NCI-H1436 (cell line): ENCODE data around the gene IKZF1.
A peak's percentile ranks its signal among the peaks of the same experiment; 100 is the strongest.

Source experiments
- DNase-seq: peaks from one replicate; lab custom pipeline; 2025; lab: John Stamatoyannopoulos, UW

Gene IKZF1

DNA sequence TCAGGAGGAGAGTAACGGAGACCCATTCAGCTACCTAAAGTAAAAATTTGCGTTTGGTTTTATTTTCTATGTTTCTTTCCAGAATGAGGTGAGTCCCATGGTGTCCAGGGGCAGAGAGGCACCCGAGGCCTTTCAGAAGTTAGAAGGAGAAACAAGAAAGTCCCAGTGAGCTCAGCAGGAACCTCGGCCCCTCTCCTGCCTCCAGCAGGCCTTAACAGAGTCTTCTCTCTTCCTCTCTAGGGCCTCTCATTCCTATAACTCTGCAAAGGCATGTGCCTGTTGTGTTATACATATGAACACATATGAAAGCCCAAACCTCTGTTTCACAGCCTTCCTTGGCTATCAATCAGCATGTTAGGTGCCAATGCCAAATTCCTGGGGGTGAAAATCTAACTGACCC lies 20.8 kb upstream of the IKZF1 start:
- no peak for DNase-seq

DNA sequence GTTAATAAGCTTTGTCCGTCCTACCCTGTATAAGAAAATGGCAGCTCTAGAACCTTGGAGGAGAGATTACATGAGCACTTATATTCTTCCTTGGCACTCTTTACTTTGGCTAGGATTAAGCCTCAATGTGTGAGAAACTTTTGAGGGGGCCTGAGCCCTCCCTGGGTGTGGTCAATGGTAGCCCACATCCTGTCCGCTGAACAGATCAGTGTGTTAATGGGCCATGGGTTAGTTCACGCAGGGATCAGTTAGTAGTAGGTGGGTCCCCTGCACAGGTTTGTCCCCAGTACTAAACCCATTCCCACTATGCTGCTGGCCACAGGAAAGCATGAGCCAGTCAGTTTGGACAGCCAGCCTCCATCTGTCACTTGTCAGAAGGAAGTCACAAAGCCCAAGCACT lies 20.2 kb upstream of the IKZF1 start:
- no peak for DNase-seq

DNA sequence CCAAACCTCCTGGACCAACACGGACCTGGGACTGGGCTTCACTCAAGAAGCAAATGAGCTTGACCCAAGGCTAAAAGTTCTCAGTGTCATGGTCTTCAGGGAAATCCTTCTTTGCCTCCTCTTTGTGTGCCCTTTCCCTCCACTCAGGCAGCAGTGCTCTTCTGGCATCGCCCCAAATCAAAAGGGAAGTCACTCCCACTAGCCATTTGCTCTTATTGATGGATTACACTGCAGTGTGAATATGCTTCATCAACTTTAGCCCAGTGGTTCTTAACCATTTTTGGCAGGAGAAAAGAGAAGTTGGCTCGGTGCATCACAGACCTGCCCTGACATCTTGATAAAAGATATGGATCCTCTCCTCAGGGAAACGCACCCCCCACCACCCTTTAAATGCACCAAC lies 19.2 kb upstream of the IKZF1 start:
- DNase-seq: no peak

GRCh38 chr7:50287129-50287528 lies 17.4 kb upstream of the IKZF1 start:
- no peak for DNase-seq

- no peak for DNase-seq
Observed at GRCh38 chr7:50292165-50292757, 12.3 kb upstream of the IKZF1 start.

DNA sequence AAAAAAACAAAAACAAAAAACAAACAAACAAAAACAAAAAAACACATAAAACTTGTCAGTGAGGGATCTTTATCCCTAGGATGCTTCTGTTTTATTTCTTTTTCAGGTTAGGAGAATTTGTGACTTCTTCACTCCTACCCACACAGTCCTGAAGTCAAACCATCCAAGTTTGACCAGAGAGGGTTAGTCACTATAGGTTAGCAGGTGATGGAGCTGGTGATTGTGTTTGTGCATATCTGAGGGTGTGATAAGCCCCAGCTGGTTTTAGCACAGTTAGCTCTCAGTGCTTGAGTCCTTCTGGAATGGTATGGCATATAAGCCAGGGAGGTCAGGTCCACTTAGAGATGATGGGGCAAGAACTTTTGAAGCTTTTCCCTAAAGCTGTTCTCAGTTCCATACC lies 11.8 kb upstream of the IKZF1 start:
- DNase-seq: no peak

DNA sequence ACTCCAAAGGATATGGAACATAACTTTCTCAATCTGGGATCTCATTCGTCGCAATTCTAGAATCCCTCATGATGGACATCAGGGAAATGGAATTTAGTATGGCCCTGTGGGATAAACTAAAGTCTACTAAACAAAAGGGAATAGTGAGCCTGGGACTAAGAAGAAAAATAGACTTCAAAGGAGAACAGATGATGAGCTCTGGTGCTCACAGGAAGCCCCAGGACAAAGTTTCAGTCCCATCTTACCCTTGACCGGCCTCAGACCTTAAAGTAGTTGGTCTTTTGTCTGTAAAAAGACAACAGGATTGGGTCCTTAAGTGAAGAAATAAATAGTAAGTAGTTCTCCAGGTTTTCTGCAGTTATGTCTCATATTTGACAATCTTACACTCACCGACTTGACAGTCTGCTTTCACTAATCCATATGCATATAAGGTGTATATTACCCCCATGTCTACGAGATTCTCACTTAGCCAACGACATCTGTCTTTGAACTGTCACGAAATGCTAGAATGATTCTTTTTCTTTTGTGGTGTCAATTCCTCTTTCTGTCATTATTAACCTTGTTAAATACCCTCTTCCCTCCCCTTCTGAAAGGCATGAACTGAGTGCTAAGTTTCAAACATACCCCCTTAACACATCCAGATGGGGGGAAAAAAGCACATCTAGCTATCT lies 10.9 kb upstream of the IKZF1 start:
- no peak for DNase-seq

- no peak for DNase-seq
Observed at GRCh38 chr7:50295133-50295532, 9.4 kb upstream of the IKZF1 start.

- DNase-seq: no peak
Observed at GRCh38 chr7:50296799-50297198, 7.7 kb upstream of the IKZF1 start.

GRCh38 chr7:50298811-50299562 lies 5.5 kb upstream of the IKZF1 start:
- DNase-seq: no peak

DNA sequence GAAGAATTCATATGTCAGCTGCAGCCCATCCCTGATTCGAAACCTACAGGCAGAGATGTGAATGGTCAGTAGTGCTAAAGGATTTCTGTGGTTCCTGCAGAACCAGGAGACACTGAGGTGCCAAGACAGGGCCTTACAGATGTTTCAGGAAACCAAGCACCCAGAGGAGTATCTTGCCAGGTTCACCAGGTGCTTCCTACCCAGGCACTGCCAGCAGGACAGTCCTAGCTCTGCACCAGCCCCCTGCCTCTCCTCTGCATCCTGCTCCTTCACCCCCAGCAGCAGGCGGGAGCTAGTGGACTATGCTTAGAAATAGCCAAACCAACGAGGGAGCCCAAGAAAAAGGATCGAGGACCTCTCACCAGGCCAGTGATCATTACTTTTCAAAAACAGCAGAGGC lies 4.2 kb upstream of the IKZF1 start:
- no peak for DNase-seq

DNA sequence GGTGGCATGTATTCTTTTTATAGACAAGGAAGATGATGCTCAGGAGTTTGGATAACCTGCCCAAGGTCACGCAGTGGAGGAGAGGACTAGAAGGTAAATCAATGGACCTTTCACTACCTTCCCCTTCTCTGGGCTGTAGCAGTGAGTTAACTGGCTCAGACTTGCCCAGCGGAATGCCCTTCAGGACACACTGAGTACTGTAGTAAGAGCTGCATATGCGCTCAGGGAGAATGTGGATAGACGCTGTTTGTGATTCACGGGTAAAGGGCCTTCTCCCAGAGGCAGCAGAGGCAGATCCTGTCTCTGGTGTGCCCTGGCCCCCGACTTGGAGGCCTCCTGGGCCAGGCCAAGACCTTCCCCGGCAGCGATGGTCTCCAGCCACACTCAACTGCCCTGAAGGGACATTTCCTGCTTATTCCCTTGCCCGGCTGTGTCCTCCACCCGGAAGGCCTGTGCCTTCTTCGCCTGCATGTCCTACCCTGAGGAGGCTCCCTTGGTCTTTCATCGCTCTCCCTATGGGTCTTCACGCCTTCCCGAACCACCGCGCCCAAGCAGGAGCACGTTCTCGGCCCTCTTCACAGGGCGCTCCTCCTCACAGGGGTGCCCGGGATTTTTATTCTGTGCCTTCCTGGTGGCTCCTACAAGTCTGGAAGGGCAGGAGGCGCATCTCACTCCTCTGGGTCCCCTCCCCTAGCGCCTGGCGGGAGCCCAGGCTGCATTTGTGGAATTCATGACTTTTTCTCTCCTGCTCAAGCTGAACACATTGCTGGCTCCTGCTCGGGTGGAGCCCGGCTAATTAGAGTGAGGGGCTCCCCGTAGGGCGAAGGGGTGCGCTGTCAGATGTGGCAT lies 1.8 kb upstream of the IKZF1 start:
- DNase-seq: no peak

- no peak for DNase-seq
Observed at GRCh38 chr7:50303335-50304128, 984 bp upstream of the IKZF1 start.

DNA sequence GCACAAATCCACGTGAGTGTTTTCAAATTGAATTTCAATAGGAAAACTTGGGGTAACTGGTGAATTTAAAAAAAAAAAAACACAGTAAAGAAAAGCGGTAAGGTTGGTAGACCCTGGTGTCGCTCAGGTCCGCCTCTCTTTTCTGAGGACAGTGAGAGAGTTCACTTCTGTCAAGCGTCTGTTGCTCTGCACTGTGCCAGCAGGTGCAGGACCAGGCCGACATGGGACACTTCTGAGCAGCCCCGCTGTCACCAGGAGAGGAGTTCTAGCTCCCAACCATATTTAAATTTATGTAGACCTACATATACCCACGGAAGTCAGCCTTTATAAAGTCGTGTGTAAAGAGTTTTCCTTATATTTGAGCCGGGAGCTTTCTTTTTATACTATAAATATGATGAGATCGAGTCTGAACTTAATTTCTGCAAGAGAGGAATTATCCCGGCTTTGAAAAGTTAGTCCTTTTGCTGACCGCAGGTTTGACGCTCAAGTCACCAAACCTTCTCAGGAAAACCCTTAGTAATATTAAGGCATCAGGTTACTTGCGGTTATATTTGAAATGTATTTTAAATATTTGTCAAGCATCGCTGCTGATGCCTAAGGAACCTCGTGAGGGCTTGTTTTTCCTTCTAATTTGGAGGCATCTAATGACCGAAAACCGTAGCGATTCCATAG lies 531 bp downstream of the IKZF1 start:
- no peak for DNase-seq

DNA sequence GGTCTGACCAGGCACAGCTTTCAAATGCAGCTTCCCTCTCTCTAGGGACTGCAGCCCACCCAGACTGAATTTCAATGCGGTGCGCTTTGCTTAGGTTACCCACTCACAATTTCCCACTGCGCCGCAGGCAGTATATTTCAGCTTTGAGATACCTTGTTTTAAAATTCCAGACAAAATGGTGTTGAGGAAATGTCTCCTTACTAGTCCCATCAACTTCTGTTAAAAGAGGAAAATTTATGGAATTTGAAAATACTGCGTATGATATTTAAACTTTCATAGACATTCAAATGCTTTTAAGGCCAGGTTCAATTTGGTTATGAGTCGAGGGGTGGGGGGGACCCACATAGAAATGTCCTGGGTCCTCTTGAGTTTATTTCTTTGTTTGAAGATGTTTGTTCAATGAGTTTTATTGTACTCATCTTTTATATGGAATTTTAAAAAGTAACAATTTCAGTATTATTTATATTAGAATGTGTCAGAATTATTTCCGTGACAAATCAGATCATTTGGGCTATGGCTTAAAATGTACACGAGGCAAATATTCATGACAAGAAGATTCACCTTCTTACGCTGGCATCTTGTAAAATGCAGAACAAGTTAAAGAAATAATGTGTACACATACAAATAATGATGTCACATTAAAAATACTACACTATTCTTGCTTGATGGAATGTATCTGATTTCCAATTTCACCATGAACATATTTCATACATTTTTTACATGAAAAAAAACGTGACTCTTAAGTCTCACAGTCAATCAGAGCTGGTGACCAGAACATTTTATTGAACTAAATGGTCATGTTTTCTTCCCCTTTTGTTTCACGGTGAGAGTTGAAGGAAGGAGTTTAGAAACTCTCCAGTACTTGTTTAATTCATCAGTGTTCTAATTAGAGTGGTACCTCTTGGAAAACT lies 1.3 kb downstream of the IKZF1 start:
- DNase-seq: no peak

DNA sequence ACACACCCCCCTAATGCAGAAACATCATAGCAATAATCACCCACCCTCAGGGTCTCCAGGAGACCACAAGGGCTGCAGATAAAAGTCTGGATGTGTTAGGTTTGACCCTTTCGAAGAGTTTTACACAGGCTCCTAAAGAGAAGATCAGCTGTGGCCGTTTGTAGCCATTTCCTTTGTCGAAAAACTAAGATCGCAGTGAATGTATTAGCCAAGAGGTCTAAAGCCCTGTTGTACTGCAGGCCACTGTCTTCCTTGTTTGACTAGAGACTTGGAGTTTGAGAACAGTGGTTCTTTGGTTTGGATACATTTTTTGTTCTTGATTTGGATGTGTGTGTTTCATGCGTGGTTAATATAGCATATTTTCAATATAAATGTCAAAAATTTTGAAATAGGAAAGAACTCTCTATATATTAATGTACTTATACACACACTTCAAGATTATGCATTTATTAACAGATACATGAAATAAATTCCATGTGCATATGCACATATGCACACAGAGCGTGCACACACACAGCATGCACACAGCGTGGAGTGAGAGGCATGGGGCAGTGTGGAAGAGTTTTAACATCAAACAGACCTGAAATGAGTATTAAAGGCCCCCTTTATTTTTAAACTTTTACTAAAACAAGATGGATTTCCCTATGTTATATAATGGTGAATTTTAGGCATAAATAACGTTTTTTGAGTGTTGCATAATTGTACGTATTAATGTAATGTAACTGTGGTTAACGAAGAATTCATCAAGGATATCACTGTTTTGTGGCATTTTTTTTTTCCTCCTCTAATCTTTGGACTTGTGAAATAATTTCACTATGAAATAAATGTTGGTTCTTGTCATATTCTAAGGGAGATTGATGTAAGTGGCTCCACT lies 2.2 kb downstream of the IKZF1 start:
- DNase-seq: no peak

DNA sequence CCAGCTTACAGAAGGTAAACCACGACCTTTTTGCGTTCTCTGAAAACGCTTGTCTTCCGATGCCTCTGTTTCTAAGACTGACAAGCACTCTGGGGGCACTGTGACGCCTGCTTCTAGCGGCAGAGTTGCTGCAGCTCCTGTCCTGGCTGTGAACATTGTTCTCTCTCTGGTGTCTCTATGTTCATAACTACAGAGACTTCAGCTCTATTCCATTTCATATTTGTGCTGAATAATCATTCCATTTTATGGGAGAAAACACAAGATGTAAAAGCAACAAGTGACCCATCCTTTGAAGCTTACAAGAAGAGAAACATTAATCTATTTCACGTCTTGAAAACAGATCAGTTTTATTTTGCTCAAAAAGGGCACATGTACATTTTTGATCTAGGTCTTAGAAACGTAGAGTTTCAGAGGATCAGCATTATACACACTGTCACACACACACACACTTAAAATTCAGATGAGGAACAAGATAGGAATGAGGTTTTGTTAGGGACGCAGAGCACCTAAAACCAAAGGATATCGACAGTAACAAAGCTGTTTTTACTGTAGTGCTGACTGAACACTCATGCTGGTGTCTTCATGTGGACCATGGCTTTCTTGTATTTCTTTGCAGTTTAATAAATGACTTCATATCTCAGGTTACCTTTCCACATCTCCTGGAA lies 3.0 kb downstream of the IKZF1 start:
- DNase-seq: peak; percentile 21

- DNase-seq: no peak
Observed at GRCh38 chr7:50308203-50308531, 3.7 kb downstream of the IKZF1 start.
